Right lobe of liver (tissue), 4 donors: ENCODE measurements around the gene SPATA3.

Source experiments
- POLR2A ChIP-seq: fragments of 450-650 bp; IDR thresholded peaks from one replicate; pipeline ENCODE4 v1.6.1; 2017; ENCODE audit warnings: antibody characterized with exemption, mild to moderate bottlenecking
- TF ChIP-seq, protein P1 (sequence below), 4 donors: fragments of 200-600 bp in 3 of 4; fragments of 450-650 bp in 1 of 4; IDR thresholded peaks; one replicate each; pipeline versions ENCODE4 v1.5.1 to v1.8.0; 2016 to 2022; ENCODE audit warnings: antibody characterized with exemption in 4 of 4, mild to moderate bottlenecking in 2 of 4
- donor health status: DM: no; HTN: no; CAD: no.
- donor health status: DM: no; HTN: no; CAD: no.
- donor health status: DM: no; HTN: yes; CAD: no.

DNA sequence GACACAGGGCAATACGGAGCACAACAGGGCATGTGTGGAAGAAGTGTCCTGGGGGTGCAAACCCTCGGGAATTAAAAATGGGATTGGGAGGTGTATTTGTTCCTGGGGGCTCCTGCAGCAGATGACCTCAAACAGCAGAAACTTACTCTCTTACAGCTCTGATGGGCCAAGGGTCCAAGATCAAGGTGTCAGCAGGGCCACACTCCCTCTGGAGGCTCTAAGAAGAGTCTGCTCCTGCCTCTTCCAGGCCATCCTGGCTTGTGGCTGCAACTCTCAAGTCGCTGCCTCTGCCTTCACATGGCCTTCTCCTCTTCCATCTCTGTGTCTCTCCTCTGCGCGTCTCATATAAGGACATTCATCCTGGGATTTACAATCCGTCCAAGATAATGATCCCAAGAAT is 12.4 kb upstream of the SPATA3 start:
- TF ChIP-seq, protein P1, sequence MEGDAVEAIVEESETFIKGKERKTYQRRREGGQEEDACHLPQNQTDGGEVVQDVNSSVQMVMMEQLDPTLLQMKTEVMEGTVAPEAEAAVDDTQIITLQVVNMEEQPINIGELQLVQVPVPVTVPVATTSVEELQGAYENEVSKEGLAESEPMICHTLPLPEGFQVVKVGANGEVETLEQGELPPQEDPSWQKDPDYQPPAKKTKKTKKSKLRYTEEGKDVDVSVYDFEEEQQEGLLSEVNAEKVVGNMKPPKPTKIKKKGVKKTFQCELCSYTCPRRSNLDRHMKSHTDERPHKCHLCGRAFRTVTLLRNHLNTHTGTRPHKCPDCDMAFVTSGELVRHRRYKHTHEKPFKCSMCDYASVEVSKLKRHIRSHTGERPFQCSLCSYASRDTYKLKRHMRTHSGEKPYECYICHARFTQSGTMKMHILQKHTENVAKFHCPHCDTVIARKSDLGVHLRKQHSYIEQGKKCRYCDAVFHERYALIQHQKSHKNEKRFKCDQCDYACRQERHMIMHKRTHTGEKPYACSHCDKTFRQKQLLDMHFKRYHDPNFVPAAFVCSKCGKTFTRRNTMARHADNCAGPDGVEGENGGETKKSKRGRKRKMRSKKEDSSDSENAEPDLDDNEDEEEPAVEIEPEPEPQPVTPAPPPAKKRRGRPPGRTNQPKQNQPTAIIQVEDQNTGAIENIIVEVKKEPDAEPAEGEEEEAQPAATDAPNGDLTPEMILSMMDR (IDR thresholded peaks at IDR 0.05) = no peak
- no peak for TF ChIP-seq POLR2A
